Measurements from ENCODE around the gene OTUD7B. TPM values are rescaled to one million over a fixed set of nuclear protein-coding genes. Genes with fewer than 3 reads are reported as not detected.

The OTUD7B gene
- total and polyA plus RNA-seq, 2 of the 8 experiments (the other 6 are each of a cell fraction or from before 2014, with no cell fraction given) = 4.2 to 21.5 TPM

DNA sequence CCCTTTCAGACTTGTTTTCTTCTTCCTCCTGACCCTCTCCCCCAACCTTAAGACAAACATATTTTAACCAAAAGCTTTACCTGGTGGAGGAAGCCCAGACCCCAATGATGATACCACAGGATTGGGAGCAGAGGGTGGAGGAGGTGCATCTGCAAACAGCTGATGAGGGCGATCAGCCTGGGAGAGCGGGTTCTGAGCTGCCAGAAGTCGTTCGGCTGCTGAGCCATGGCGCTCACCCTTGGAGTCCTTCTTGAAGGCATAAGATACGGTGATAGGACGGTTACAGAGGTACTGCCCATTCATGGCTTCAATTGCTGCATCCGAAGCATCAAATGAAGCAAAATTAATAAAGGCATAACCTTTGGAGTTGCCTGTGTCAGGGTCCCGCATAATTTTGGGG lies 84.2 kb downstream of the OTUD7B start:
- H3K27ac ChIP-seq (ENCODE audit: low read depth, low read length) = peak overlapping the region; percentile 7; the same call in 1 of the 2 replicates
- H3K23ac ChIP-seq (ENCODE audit: insufficient read length) = no peak overlapping the region
- H3K79me2 ChIP-seq (ENCODE audit: control insufficient read depth in 1 of 2, insufficient read depth in 2 of 2, low read length in 2 of 2) = peaks cover 8 to 28% of the 10 kb centered on the region in 2 experiments
- H3K18ac ChIP-seq (ENCODE audit: extremely low read depth, low read length) = no peak overlapping the region
- FAIRE-seq (no peak), DNase-seq (ENCODE audit: low read depth in 1 of 2, low spot score in 2 of 2) (no peak)
- TF ChIP-seq RBBP5 (IDR thresholded peaks at IDR 0.05; ENCODE audit: borderline replicate concordance, low read depth, low read length) (no peak), HDAC6 (IDR thresholded peaks at IDR 0.05; ENCODE audit: low read depth, low read length) (no peak)
- H3K9me3 ChIP-seq (ENCODE audit: insufficient read depth in 2 of 2, low read depth in 1 of 2, low read length in 1 of 2) = no peaks in the 10 kb centered on the region
- peaks cover 5% of the 10 kb centered on the region for H3K23me2 ChIP-seq (ENCODE audit: low read depth, low read length)
- H2BK12ac ChIP-seq (ENCODE audit: low read depth, low read length) = no peak overlapping the region
- peak overlapping the region; percentile 5; the same call in 1 of the 2 replicates for H4K8ac ChIP-seq (ENCODE audit: extremely low read depth, insufficient read depth, low read length)
- no peaks in the 10 kb centered on the region for H3K27me3 ChIP-seq (replicated peaks in 1 of 4; ENCODE audit: control insufficient read depth in 3 of 4, extremely low read depth in 1 of 4, insufficient read depth in 3 of 4, low read length in 3 of 4)
- no peak overlapping the region for H2BK20ac ChIP-seq (ENCODE audit: low read length)
- no peak overlapping the region for H3K9ac ChIP-seq (replicated peaks in 1 of 4; ENCODE audit: extremely low read depth in 1 of 4, low read depth in 3 of 4, low read length in 3 of 4)
- peaks cover 19 to 41% (median 39%) of the 10 kb centered on the region in 4 experiments for H3K36me3 ChIP-seq (ENCODE audit: control insufficient read depth in 2 of 4, insufficient read depth in 4 of 4, low read length in 3 of 4)
- no peak overlapping the region for H2BK5ac ChIP-seq (ENCODE audit: low read depth, low read length)
- no peak overlapping the region for H2BK15ac ChIP-seq (ENCODE audit: low read length)
- WGBS, 2 experiments (ENCODE audit: extremely low coverage in 1 of 2, insufficient coverage in 1 of 2, insufficient read length in 1 of 2, insufficient replicate concordance in 2 of 2, low coverage in 1 of 2, low lambda C conversion rate in 2 of 2, missing lambda C conversion rate in 1 of 2) = 92% methylated on average over 9 of the region's 9 CpGs; no CpG with 5 or more reads in 1 of the 2 experiments
- ChIA-PET CTCF (ENCODE audit: partially characterized antibody) (interaction anchor here (1.2 kb wide), 1 partner anchor 39 kb away, joined by 3 read pairs; a partner anchor contains a TSS), POLR2A (ENCODE audit: partially characterized antibody) (interaction anchor here (1.0 to 1.9 kb wide), 3 partner anchors 10 to 38 kb away, joined by 3 to 7 read pairs (median 5); a partner anchor contains a TSS)
- H3K4me2 ChIP-seq (ENCODE audit: insufficient read depth in 1 of 2, low read depth in 2 of 2, low read length in 2 of 2) = peak overlapping the region; percentile 87 to 90; a peak in 3 of 4 replicates
- peak overlapping the region in 2 of 4 experiments; percentile 85 to 95; a peak in 4 of 8 replicates for H3K4me3 ChIP-seq (ENCODE audit: extremely low read depth in 1 of 4, insufficient read depth in 2 of 4, low read depth in 3 of 4, low read length in 4 of 4)
- H2AK5ac ChIP-seq (ENCODE audit: low read depth, low read length) = no peak overlapping the region
- no peak overlapping the region for H2BK120ac ChIP-seq (replicated peaks; ENCODE audit: low read depth, low read length)
- no peak overlapping the region for H4K91ac ChIP-seq (replicated peaks; ENCODE audit: insufficient read length, low read length)
- H3K14ac ChIP-seq (ENCODE audit: insufficient read length) = no peak overlapping the region
- peaks cover 0 to 8% (median 4%) of the 10 kb centered on the region in 4 experiments; a peak in 4 of 7 replicates for H3K4me1 ChIP-seq (replicated peaks in 1 of 4; ENCODE audit: control insufficient read depth in 3 of 4, insufficient read depth in 4 of 4, low read length in 3 of 4)
- H4K20me1 ChIP-seq (replicated peaks in 1 of 2; ENCODE audit: control insufficient read depth in 1 of 2, insufficient read depth in 2 of 2, low read length in 2 of 2) = no peaks in the 10 kb centered on the region
- no peak overlapping the region for H3K56ac ChIP-seq (replicated peaks; ENCODE audit: insufficient read length, low read depth, low read length)
- H3K79me1 ChIP-seq (ENCODE audit: low read depth, low read length) = peaks cover 5% of the 10 kb centered on the region
- H3K4ac ChIP-seq (replicated peaks; ENCODE audit: insufficient read length, low read depth, low read length) = no peak overlapping the region
- H2AFZ ChIP-seq (ENCODE audit: low read length) = no peak overlapping the region
- H4K5ac ChIP-seq (ENCODE audit: insufficient read length, low read depth, low read length) = no peak overlapping the region

Data from H1 (cell line).